ENCODE data around the gene IRX6.

- TF ChIP-seq POLR2AphosphoS5 (IDR thresholded peaks at IDR 0.05; ENCODE audit: low read depth, low read length) (no peak), POLR2A (IDR thresholded peaks at IDR 0.05; ENCODE audit: low read depth, low read length) (no peak), TAF1 (IDR thresholded peaks at IDR 0.05; ENCODE audit: borderline replicate concordance, low read depth, low read length) (no peak)
Measured at GRCh38 chr16:55322327-55322726, 1.7 kb upstream of the IRX6 start.
